Activated T-cell treated with anti-CD3 and anti-CD28 coated beads, Interleukin-2, amount 50 U/mL, for 4 hours (primary cell): ENCODE data around the gene PGA4. TPM values are rescaled to one million over a fixed set of nuclear protein-coding genes. Genes with fewer than 3 reads are reported as not detected.
"Not testable (repeated sequence)": the region's sequence is repeated elsewhere in the genome, so short reads cannot be mapped to it uniquely, and the experiment has no call there.

Experiments used
- ATAC-seq, 2 donors: fragments of 200-7000 bp; cut with Tn5 transposase; one replicate each; pipeline ENCODE4 v1.10.0; 2021
- DNase-seq: peaks from one replicate; pipeline ENCODE4 v3.0.0-alpha.2; 2020
- H3K27me3 Mint-ChIP-seq: one replicate; pipeline ENCODE4 v1.8.0; 2021; ENCODE audit warnings: low read depth, mixed read lengths
- H3K36me3 Mint-ChIP-seq: one replicate; pipeline ENCODE4 v1.8.0; 2022; ENCODE audit warnings: mixed read lengths; ENCODE audit not compliant: insufficient read depth
- H3K4me1 Mint-ChIP-seq: one replicate; pipeline ENCODE4 v1.8.0; 2021; ENCODE audit warnings: low read depth, mixed read lengths
- H3K4me3 Mint-ChIP-seq: one replicate; pipeline ENCODE4 v1.8.0; 2021; ENCODE audit warnings: mild to moderate bottlenecking, moderate library complexity, mixed read lengths
- H3K9me3 Mint-ChIP-seq: one replicate; pipeline ENCODE4 v1.8.0; 2021; ENCODE audit warnings: mixed read lengths
- total RNA-seq, 3 donors: library from RNA; stranded (reverse); gene quantifications; one replicate each; pipeline ENCODE4 v1.2.1, GENCODE V29; 2021

Gene PGA4
- total RNA-seq, 3 donors from 2014 or later, result not detected

DNA sequence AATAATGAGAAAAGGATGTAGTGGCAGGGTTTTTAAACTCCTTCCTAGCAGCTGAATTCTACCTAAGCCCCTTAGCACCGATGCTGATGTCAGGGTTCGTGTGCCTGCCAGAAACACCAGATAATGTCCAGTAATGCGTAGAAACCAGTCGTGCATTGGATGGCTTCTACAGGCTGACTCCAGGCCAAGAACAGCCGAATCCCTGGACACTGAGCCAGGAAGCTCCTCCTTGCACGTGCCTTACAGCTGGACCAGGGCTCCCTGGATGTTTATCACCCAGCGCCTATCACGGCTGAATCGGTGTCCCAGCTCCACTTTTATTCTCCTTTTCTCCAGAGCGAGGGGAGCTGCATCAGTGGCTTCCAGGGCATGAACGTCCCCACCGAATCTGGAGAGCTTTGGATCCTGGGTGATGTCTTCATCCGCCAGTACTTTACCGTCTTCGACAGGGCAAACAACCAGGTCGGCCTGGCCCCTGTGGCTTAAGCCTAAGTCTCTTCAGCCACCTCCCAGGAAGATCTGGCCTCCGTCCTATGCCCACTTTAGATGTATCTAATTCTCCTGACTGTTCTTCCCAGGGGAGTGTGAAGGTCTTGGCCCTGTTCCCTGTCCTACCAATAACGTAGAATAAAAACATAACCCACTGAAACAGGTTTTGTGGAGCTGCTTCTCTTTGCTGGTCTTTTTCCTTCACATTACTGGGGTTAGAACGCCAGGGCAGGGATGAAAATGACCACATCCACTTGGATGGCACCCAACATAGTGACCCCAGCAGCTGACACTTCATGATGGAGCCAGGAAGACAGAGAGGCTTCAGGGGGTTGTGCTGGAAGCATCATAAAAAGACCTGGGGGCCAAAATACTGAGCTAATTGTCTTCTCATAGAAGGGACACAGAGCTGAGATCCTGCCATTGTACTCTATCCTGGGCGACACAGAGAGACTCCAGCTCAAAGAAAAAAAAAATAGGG lies 28.9 kb downstream of the PGA4 start:
- H3K27me3 Mint-ChIP-seq, H3K9me3 Mint-ChIP-seq, DNase-seq, H3K4me1 Mint-ChIP-seq, ATAC-seq, H3K36me3 Mint-ChIP-seq, H3K4me3 Mint-ChIP-seq: not testable (repeated sequence)

DNA sequence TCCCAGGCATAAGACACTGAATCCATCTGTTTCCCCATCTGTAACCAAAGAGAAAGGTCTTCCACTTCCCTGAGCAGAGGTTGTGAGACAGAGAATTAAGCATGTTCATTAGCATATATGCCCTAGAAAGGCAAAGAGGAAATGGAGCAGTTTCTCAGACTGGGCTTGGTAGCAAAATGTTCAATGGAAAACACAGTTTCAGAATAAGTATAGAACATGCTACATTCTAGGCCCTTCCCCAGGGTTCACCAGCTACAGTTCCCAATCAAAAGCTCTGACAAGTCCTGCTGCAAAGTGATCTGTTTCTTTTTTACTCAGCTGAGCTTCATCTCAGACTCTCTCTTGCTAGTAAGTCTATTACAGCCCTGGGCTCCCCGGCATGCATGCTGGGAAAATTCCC lies 30.2 kb downstream of the PGA4 start:
- not testable (repeated sequence) for DNase-seq, ATAC-seq, H3K27me3 Mint-ChIP-seq, H3K4me3 Mint-ChIP-seq, H3K36me3 Mint-ChIP-seq, H3K9me3 Mint-ChIP-seq, H3K4me1 Mint-ChIP-seq

DNA sequence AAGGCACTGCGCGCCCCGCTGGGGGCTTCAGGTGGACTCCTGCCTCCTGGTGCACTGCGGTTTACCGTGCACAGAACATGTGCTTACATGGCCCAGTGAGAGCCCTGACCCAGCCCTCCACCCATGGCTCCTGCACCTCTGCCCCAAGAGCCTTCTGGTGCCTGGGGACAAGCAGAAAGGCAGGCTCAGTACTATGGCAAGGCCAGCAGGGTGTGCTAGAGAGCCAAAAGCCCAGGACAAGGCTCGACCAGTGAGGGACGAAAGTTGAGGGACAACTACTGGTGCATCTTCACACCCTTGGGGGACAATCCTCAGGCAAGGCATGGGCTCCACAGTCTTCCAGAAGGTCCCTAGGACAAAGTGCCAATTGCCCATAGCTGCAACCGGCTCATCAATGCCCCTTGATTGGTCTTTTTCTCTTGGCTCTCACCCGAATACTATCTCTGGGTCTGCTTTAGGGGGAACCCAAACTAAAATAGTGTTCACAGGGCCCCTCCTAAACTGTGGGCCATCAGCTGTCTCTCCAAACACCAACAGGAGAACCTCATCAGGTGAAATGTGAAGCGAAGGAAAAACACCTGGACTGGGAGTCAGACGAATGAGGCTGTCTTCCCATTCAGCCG lies 32.4 kb downstream of the PGA4 start:
- ATAC-seq (peak; percentile 84 to 88), DNase-seq (peak; percentile 49)
- Mint-ChIP-seq H3K36me3 (no peaks in the 10 kb centered on the region), H3K9me3 (no peaks in the 10 kb centered on the region), H3K27me3 (peaks cover 5% of the 10 kb centered on the region), H3K4me3 (no peak overlapping the region), H3K4me1 (no peaks in the 10 kb centered on the region)

DNA sequence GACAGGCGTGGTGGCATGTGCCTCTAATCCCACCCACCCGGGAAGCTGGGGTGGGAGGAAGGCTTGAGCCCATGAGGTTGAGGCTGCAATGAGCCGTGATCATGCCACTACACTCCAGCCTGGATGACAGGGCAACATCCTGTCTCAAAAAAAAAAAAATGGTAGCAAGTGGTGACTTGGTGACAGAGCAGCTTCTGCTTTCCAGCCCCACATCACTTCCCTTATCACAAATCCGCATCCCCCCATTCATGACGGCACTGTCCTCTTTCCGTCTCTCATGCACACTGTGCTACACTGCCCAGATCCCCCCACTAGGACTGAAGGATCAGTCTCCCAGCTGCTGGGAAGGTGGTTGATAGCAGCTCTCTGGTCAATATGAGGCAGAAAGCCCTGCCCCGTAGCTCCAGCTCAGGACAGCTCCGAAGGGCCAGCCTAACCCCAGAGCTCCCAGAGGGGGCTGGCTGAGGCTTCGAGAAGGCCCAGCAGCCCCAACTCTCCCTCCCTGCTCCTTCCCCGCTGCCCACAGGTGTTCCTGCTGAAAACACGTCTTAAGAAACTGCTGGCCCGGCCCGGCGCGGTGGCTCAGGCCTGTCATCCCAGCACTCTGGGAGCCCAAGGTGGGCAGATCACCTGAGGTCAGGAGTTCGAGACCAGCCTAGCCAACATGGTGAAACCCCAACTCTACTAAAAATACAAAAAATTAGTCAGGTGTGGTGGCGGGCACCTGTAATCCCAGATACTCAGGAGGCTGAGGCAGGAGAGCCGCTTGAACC lies 34.7 kb downstream of the PGA4 start:
- Mint-ChIP-seq H3K4me3 (no peak overlapping the region), H3K9me3 (no peaks in the 10 kb centered on the region), H3K4me1 (no peaks in the 10 kb centered on the region), H3K36me3 (no peaks in the 10 kb centered on the region), H3K27me3 (no peaks in the 10 kb centered on the region)
- DNase-seq (no peak), ATAC-seq (no peak)

DNA sequence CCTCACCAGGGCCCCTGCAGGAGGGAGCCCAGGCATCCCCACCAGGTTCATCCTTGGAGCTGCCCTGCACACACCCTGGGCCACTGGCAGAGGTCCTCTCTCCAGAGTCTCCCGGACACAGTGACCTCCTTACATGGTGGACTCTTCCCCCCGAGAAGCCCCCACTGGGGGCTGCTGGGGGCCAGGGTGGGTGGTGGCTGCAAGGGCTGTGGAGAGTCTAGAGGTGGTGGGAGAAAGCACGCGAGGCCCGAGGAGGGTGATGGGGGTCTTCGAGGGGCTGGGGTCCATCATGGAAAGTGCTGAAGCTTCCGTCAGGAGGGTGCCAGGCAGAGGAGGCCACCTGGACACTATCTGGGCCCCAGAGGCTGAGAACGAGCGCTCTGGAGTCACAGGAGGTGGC lies 36.4 kb downstream of the PGA4 start:
- no peak overlapping the region for H3K4me3 Mint-ChIP-seq
- no peaks in the 10 kb centered on the region for H3K27me3 Mint-ChIP-seq
- no peaks in the 10 kb centered on the region for H3K9me3 Mint-ChIP-seq
- no peaks in the 10 kb centered on the region for H3K36me3 Mint-ChIP-seq
- ATAC-seq (no peak), DNase-seq (no peak)
- H3K4me1 Mint-ChIP-seq, result no peaks in the 10 kb centered on the region

DNA sequence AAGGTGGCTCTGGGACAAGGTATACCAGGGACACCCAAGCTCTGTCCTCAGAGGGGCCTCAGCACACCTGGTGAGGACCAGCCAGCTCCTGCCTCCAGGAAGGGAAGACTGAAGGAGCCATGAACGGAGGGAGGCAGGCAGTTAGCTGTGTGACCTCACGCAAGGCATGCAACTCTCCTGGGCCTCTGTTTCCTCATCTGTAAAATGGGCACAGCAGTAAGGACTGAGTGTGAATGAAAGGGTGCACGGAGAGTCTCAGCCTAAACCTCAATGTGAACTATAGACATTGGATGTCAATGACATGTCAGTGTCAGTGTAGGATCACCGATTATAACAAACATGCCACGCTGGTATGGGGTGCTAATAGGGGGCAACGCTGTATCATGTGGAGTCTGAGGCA lies 37.2 kb downstream of the PGA4 start:
- H3K9me3 Mint-ChIP-seq, result no peaks in the 10 kb centered on the region
- no peaks in the 10 kb centered on the region for H3K4me1 Mint-ChIP-seq
- ATAC-seq, result no peak
- H3K4me3 Mint-ChIP-seq, result no peak overlapping the region
- H3K36me3 Mint-ChIP-seq, result no peaks in the 10 kb centered on the region
- DNase-seq, result no peak
- no peaks in the 10 kb centered on the region for H3K27me3 Mint-ChIP-seq

DNA sequence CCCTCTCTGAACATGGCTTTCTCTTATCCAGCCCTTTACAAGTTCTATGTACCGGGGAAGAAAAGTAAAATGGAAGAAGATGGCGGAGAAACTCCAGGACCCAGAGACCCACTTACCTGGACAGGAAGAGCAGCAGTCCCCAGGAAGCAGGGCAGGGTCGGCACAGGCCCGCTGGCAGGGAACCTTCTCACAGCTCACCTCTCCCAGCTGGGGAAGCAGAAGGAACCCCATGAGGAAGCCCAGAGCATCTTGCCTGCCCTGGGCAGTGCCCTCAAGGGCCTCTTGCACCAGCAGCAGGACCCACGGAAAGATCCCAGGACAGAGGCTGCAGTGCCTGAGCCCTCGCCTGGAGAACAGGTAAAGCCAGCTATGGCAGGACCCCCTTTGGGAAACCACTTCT lies 42.2 kb downstream of the PGA4 start:
- Mint-ChIP-seq H3K27me3 (peaks cover 1% of the 10 kb centered on the region), H3K9me3 (no peaks in the 10 kb centered on the region), H3K36me3 (no peaks in the 10 kb centered on the region), H3K4me1 (no peaks in the 10 kb centered on the region), H3K4me3 (no peak overlapping the region)
- DNase-seq, result no peak
- ATAC-seq, result no peak

DNA sequence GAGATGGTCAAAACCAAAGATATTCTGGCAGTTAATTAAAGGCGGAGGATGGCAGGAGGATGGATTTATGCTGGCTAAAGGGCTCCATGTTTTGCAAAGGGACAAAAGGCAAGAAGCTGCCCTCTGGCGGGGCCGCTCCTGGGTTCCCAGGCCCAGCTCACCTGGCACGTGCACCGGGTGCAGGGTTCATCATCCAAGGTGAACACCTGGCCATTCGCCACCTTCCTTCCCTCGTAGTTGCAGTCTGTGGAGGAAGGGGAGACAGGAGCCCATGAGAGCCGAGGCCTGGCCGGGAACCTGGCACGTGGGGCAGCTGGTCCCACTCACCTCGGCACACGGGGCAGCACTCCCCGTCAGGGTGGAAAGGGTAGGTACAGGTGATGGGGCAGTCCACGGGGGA lies 42.6 kb downstream of the PGA4 start:
- Mint-ChIP-seq H3K27me3 (peaks cover 1% of the 10 kb centered on the region), H3K36me3 (no peaks in the 10 kb centered on the region), H3K9me3 (no peaks in the 10 kb centered on the region), H3K4me1 (no peaks in the 10 kb centered on the region), H3K4me3 (no peak overlapping the region)
- no peak for ATAC-seq
- DNase-seq, result no peak

DNA sequence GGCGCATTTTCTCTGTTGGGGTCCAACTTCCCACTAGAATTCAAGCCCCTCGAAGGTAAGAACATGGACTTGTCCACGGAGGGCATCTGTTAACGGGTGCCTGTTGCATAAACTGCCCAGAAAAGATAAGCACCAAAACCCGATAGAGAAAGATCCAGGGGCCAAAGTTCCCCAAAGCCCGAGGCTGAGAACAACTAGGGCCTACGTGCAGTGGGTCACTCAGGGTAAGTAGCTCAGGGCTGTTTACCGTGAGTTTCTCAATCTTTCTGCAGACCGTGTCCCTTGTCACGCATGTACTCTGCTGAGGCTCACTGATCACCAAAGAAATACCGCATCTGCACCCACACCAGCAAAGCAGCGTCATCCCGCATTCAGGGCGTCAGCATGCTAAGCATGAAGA lies 43.2 kb downstream of the PGA4 start:
- ATAC-seq, result no peak
- H3K27me3 Mint-ChIP-seq, result peaks cover 1% of the 10 kb centered on the region
- no peaks in the 10 kb centered on the region for H3K4me1 Mint-ChIP-seq
- H3K4me3 Mint-ChIP-seq, result no peak overlapping the region
- DNase-seq, result no peak
- H3K36me3 Mint-ChIP-seq, result no peaks in the 10 kb centered on the region
- H3K9me3 Mint-ChIP-seq, result no peaks in the 10 kb centered on the region

DNA sequence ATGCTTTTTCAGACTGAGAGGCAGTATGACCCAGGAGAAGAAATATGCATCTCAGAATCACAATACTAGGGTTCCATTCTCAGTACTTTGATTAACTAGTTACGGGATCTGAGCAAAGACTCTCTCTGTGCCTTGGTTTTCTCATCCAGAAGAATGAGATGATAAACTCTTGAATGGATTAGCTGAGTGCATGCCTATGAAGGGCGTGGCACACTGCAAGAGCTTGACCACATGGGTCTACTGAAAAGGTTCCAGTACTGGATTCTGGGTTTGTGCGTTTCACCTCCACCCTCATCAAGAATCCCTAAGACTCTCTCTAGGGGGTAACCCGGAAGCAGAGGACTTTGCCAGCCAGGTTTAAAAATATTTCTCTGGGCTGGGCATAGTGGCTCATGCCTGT lies 44.5 kb downstream of the PGA4 start:
- DNase-seq (no peak), ATAC-seq (no peak)
- Mint-ChIP-seq H3K9me3 (no peaks in the 10 kb centered on the region), H3K4me1 (no peaks in the 10 kb centered on the region), H3K36me3 (no peaks in the 10 kb centered on the region), H3K27me3 (peaks cover 1% of the 10 kb centered on the region), H3K4me3 (no peak overlapping the region)

DNA sequence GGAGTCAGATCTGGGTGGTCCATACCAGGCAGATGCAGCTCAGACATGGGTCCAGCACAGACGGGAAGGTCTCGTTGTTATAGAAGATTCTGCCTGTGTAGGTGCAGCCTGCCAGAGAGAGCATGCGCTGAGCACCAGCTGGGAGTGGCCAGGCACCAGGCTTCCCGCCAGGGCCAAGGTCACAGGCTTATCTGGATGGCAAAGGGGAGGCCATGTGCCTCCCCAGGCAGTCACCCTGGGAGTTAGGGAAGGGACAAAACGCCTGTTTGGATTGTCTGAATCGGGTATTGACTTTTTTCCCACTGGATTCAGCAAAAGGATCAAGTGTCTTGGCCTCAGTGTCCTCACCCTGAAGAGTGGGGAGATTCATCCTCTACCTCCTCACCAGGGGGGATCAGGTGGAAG lies 45.3 kb downstream of the PGA4 start:
- DNase-seq (no peak), ATAC-seq (no peak)
- Mint-ChIP-seq H3K4me3 (no peak overlapping the region), H3K4me1 (no peaks in the 10 kb centered on the region), H3K27me3 (peaks cover 1% of the 10 kb centered on the region), H3K9me3 (no peaks in the 10 kb centered on the region), H3K36me3 (no peaks in the 10 kb centered on the region)

DNA sequence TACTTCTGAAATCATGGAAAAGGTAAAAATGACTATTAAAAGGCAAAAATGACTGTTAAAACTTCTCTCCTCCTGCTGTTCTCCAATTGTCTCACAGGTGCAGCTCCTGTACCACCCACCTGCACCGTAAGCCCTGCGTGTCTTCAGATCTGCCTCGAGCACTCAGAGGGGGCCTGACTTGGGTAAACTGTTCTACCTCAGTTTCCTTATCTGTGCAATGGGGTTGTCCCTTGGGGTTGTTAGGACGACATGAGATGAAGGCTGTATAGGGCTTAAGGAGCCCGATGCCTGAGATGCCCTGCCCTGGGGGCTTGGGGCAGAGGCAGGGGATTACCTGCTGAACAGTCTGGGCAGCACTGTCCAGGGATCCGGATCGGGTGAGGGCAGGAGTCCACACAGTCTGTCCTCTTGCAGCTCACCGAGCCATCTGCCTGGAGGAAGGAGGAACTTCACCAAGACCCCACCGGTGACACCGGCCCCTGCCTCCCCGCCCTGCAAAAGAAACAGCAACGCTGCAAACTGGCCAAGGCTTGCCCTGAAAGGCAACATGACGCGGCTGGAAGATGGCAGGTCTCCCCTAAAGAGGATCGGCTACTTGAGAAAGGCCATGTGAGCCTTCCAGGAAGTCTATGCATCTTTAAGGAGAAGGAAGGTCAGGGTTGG lies 46.6 kb downstream of the PGA4 start:
- DNase-seq (no peak), ATAC-seq (no peak)
- no peaks in the 10 kb centered on the region for H3K36me3 Mint-ChIP-seq
- no peak overlapping the region for H3K4me3 Mint-ChIP-seq
- no peaks in the 10 kb centered on the region for H3K9me3 Mint-ChIP-seq
- peaks cover 1% of the 10 kb centered on the region for H3K27me3 Mint-ChIP-seq
- H3K4me1 Mint-ChIP-seq, result no peaks in the 10 kb centered on the region

DNA sequence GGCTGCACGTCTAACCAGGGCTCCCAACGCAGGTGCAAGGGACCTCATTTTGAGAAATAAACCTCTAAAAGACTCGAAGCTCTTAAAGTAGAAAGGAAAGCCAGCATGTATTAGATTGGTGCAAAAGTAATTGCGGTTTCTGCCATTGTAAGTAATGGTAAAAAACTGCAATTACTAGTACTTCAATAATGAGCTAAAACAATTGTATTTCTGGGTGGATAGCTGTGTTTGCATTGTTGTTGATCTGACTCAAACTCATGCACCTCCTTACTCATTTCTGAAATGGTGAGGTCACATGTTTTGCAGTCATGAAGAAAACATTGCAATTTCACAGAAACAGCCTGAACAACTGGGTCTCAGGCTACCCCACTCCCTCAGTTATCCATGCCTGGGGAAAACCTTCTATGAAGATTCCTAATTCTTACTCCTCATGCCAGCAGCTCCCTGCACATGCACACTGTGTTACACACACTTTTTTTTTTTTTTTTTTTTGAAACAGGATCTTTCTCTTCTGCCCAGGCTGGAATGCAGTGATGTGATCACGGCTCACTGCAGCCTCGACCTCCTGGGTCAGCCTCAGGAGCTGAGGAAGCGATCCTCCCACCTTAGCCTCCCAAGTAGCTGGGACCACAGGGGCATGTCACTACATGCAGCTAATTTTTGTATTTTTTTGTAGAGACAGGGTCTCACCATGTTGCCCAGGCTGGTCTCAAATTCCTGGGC lies 48.4 kb downstream of the PGA4 start:
- Mint-ChIP-seq H3K27me3 (peaks cover 1% of the 10 kb centered on the region), H3K4me1 (no peaks in the 10 kb centered on the region), H3K4me3 (no peak overlapping the region), H3K36me3 (no peaks in the 10 kb centered on the region), H3K9me3 (no peaks in the 10 kb centered on the region)
- DNase-seq, result no peak
- peak; percentile 53 to 58 for ATAC-seq

DNA sequence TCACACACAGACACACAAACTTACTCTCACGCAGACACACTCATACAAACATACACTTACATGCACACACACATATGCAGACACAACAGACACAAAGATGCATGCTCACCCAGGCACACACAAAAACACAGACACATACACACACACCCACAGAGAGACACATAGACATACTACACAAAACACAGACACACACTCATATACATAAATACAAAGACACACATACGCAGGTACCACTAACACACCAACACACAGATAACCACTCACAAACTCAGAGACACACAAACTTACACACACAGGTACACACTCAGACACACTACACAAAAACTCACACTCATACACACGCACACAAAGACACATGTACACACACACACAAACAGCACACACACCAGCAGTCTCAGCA lies 50.6 kb downstream of the PGA4 start:
- no peaks in the 10 kb centered on the region for H3K36me3 Mint-ChIP-seq
- ATAC-seq (no peak), DNase-seq (no peak)
- no peaks in the 10 kb centered on the region for H3K9me3 Mint-ChIP-seq
- peaks cover 1% of the 10 kb centered on the region for H3K27me3 Mint-ChIP-seq
- H3K4me3 Mint-ChIP-seq, result no peak overlapping the region
- no peaks in the 10 kb centered on the region for H3K4me1 Mint-ChIP-seq
